ENCODE data around the gene ARHGAP31.

GRCh38 chr3:119420196-119420595, 126.0 kb downstream of the ARHGAP31 start:
- TF ChIP-seq POLR2A (IDR thresholded peaks at IDR 0.05): no peak
- no peak for TF ChIP-seq CTCF (IDR thresholded peaks at IDR 0.05)

Data from right lobe of liver (tissue), 4 donors.